OCI-LY1 (cell line): ENCODE results near the gene UFC1.

Experiments used
- CTCF ChIP-seq: fragments of 200-600 bp; sonication (generic), shearing (Covaris generic); IDR thresholded peaks from 2 replicates; pipeline ENCODE4 v1.5.1; 2017; ENCODE audit warnings: mild to moderate bottlenecking, antibody characterized with exemption, low read length, moderate library complexity, mixed read lengths
- EZH2 ChIP-seq: fragments of 200-600 bp; sonication (generic), shearing (Covaris generic); IDR thresholded peaks from 2 replicates; pipeline ENCODE4 v1.8.0; 2017; ENCODE audit warnings: borderline replicate concordance, mixed run types, mild to moderate bottlenecking, antibody characterized with exemption, low read length, moderate library complexity, mixed read lengths

DNA sequence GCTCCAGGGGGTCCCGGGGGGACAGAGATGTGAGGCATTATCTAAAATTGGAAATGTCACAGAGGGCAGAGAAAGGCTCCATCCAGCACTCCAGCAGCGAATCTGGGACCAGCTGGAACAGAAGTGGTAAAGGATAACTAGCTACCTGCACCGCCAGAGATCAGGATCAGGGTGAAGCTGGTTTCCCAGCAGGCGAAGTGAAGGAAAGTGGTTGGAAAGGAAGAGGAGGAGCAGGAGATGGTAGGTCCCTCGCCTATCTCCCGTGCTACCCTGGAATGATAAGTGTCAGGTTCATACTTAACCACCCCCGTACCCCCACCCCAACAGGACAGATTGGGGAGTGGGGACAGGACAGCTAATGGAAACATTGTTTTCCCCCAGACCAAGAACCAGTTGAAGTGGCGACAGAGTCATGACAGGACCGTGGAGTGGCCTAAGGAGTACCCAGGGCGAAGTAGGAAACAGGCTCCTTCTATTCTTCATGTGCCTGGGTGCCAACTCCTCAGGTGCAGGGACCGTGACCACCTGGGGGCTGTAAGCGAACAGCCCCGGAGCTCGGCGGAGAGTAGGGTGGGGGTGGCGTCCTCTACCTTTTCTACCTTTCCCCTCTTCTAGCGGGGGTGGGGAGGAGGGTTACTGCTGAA lies 22.8 kb downstream of the UFC1 start:
- TF ChIP-seq CTCF (no peak), EZH2 (no peak)
